HUDEP-2 (cell line): ENCODE results near the gene PARD6A.
A peak's percentile ranks its signal among the peaks of the same experiment; 100 is the strongest.

ENCODE experiments used
- DNase-seq, 76 experiments: peaks; one replicate each; lab custom pipeline; 2025; ENCODE audit not compliant: unreplicated experiment in 76 of 76; lab: John Stamatoyannopoulos, UW

The PARD6A gene

DNA sequence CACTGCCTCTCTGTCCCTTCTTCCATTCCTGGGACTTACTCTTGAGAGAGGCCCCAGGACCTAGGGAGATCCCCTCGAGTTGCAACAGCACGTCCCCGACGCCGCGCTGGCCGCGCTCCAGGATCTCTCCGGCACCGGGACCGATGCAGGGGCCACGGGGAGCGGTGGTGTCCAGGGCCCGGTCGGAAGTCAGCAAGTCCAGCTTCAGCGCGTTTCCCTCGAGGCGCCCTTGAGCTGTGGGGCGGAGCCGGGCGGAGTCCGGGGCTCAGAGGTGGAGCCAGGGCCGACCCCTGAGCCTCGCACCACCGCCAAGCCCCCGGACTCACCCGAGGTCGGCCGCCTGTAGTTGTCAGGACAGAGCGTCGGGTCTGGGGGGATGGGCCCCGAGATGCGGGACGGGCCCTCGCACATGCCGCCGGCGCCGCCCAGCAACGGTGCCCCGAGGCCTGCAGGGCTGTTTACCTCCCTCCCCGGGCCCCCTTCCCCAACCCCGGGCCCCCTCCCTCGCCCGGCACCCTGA is 5.3 kb downstream of the PARD6A start:
- DNase-seq: peak in 17 of 76 experiments; percentile 4 to 51 (median 22)

DNA sequence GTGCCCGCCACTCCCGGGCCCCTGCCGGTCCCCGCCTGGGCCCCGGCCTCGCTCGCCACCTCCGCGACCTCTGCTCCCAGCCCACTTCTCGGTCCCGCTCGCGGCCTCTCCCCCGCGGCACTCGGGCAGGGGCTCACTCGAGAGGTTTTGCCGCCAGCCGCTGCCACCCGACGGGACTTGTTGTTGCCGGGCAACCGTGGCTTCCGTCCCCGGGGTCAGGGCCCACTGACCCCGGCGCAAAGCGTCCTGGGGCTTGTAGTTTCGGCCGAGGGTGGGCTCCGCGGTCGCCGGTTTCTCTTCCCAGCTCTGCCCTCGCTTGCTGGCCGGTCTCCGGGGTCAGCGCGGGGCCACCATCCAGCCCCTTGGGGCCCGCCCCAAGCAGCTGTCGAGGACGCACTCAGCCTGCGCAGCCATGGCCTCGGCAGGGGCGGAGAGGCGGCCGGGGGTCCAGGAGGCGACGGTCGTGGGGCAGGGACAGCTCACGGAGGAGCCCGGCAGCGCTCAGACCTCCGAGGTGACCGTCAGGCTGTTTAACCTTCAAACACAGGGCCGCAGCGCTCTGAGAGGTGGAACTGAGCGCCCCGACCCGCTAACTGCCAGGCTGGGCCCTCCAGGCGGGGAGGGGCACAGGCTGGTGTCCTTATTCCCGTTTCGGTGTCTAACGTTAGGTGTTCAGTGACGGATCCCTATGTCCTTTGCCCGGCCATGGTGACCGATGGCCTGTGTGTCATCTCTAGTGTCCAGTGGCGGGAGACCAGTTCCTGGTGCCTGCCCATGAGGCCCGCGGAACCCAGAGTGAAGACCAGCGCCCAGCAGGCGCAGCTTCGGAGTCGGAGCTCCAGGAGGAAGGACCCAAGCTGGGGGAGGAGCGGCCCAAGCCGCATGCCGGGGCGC is 6.0 kb downstream of the PARD6A start, which contains the start of the genes C16orf86 and ENKD1:
TSS of gene C16orf86 (plus strand) at position 256 of the 894 bp plus-strand sequence. CDS start at position 413, 157 bp downstream.
TSS of gene ENKD1 (minus strand) at position 192 of the 894 bp plus-strand sequence. CDS start 308 bp downstream, outside the sequence.
- DNase-seq: peak in 72 of 76 experiments; percentile 20 to 84 (median 68)

- no peak for DNase-seq
These were observed 6.7 kb downstream of the PARD6A start for GRCh38 chr16:67667453-67667816.

DNA sequence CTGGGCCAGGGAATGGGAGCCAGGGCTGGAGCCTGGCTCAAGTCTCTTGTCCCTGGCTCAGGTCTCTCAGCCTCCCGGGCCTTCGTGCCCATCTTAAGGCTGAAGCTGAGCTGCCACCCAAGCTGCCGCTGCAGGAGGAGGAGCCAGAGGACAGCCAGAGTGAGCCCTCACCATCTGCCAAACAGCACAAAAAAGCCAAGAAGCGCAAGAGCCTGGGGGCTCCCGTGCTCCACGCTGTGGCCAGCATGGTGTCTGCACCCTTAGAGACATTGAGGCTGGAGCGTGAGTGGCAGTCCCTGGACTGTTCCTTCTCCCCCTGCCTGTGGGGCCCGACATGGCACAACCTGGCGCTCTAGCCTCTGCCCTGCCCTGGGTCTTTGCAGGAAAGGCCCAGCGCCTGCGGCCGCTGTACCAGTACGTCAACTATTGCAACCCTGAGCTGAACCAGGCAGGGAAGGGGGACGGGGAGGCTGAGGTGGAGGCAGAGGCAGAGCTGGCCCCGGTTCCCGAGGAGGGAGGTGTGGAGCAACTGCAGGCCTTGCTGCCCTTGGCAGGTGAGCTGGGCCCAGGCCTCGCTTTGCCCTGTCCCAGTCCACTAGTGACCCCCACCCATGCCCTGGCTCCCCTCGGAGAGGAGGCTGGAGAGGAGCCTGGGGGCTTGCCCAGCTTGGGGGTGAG is 7.2 kb downstream of the PARD6A start:
- peak in 75 of 76 experiments; percentile 25 to 96 (median 89) for DNase-seq

DNA sequence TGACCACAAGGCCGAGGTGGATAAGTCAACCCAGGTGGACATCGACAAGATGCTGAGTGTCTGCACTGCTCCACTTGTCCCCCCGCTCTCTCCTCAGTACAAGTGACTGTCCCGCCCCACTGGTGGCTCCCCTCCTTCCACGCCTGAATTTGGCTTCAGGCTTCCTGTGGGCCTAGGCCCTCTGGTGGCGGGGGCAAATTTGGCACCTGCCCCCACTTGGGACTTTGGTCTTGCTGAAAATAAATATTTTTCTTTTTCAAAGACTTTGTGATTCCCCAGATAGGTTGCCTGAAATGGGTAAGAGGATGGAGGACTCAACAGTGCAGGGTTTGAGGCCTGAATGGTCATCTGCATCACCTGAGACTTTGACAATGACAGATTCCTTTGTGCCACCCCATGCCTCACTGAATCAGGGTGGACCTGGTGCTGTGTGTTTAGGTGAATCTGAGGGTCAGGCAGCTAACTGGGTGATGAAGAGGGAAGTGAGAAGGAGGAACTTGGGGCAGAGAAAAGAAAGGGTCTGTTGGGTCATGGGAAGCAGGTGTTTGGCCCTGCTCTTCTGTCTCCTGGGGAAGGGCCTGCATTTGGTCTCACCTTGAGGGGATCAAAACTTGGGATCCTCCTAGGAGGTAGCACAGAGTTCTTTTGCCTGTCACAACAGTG is 7.9 kb downstream of the PARD6A start:
- peak in 11 of 76 experiments; percentile 6 to 24 (median 15) for DNase-seq

- no peak for DNase-seq
These were observed 8.8 kb downstream of the PARD6A start for GRCh38 chr16:67669499-67670101.

GRCh38 chr16:67672306-67672705 is 11.5 kb downstream of the PARD6A start:
- DNase-seq: no peak

DNA sequence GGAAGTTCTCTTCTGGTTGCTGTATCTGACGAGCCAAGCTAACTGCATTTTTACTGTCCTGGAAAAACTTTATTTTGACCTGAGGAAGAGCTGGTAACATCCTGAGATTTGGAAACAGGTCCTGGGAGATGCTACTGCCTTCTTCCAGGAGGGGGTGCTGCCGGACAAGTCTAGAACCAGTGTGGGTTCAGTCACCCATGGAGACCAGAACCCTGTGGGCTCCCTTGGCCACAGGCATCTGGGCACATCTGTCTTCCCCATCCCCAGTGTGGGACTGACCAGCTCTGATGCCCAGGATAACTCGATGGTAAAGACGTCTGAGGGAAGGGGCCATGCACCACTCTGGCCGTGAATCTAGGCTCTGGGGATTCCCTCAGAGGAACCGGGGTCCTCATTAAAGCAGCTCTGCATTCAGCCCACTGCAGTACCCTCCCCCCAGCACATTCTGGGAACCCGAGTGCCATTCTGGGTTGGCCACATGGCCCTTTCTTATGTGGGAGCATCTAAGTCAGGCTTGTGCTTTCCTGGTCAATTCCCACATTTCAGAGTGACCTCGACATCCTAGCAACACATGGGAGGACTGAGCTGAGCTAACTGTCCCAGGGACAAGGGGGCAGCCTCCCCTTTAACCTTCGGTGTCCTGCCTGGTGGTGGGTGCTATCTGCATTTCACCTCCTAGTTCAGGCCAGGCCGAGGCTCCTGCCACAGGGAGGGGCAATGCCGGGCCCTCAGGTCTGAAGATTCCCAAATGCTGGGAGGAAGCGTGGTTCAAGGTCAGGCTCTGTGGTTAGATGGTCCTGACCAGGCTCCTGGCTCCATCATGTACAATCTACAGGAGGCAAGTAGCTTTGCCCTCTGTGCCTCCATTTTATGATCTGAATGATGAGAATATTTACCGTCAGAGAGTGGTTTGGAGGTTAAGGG is 12.2 kb downstream of the PARD6A start:
- DNase-seq: peak in 64 of 76 experiments; percentile 3 to 78 (median 52)

DNA sequence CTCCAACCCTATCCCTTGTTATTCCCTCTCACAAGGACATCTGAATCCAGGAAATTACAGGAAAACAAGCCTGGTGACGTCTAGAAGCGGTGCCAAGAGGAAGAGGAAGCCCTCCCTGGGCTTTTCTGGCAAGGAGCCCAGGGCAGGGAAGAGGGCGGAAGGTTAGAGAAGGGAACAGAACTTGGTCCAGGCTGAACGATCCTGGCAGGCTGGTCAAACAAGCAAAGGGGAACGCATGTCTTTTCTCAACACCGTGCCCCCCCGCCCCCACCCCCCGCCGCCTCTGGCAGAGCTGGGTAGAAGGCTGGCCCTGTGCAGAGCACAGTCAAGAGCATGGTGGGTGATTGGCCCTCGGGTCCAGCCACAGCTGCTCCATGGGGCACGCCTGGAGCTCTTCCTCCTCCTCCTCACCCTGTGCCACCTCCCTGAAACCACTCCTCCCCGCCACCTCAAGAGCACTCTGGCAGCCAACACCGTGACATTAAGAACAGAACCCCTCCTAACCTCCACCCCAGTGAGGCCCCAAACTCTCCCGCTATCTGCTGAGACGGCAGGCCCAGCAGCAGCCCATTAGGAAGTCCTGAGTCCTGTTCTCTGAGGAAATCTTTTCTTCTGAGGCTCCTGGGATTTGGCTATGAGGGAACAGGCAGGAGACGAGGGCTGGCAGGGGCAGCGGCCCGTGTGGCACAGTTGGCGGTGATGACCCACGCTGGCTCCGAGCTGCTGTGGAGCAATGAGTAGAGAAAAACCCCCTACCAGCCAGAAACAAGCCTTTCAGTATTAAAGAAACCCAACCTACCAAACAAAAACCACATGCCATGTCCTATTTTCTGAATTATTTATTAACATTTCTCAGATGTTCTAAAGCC is 13.2 kb downstream of the PARD6A start:
- DNase-seq: peak in 54 of 76 experiments; percentile 7 to 78 (median 45)

DNA sequence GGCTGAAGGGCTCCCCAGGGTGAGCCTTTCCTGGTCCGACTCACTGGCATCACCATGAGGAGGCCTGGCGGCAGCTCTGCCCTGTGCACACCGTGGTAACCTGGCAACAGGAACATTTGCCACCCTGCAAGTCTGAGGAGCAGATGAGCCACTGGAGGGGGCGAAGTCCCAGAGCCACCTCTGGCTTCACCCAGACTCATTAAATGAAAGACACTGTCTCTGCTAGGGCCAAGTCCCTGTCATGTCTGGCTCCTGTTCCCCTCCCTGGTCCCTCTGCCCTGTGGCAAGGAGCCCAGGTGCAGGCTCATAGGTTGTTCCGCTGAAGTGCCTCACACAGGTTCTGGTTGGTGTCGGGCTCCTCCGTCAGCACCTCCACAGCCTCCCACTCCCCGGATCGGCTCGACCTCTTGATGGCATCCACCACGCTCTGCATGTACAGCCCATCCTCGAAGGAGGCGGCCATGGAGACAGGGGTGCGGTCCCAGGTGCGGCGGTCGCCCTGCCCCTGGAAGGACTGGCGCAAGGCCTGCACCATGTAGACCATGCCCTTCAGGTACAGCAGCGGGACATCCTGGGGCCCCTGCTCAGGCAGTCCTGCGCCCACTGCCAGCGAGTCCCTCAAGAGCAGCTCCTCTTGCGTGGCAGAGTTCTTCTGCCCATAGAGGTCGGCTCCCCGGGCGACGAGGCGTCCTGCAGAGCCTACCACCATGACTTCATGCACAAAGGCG is 14.3 kb downstream of the PARD6A start:
- no peak for DNase-seq

- no peak for DNase-seq
These were observed 14.8 kb downstream of the PARD6A start for GRCh38 chr16:67675579-67675935.

DNA sequence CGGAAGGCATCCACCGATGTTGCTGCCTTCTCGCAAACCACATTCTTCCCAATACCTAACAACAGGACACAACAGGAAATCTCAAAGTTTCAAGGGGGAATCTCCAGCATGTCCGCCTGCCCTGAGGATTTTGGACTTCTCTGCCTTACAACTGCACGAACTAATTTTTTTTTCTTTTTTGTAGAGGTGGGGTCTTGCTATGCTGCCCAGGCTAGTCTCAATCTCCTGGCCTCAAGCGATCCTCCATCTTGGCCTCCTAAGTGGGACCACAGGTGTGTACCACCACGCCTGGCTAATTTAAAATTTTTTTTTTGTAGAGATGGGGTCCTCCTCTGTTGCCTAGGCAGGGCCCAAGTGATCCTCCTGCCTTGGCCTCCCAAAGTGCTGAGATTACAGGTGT is 15.2 kb downstream of the PARD6A start:
- DNase-seq: no peak

GRCh38 chr16:67676516-67676915 is 15.8 kb downstream of the PARD6A start:
- no peak for DNase-seq

DNA sequence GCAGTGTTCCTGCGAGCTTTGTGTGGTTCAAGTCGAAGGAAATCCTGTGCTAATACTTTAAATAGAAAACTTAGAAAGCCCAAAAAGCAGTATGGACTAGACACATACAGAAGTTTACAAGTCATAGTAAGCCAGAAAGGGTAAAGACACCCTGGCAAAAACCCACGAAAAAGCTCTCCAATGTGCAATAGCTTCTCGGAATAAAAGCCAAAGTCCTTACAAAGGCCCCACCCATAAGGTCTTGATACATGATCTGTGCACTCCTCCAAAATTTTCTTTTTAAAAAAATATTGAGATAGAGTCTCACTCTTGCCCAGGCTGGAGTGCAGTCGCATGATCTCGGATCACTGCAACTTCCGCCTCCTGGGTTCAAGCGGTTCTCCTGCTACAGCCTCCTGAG is 16.2 kb downstream of the PARD6A start:
- no peak for DNase-seq

DNA sequence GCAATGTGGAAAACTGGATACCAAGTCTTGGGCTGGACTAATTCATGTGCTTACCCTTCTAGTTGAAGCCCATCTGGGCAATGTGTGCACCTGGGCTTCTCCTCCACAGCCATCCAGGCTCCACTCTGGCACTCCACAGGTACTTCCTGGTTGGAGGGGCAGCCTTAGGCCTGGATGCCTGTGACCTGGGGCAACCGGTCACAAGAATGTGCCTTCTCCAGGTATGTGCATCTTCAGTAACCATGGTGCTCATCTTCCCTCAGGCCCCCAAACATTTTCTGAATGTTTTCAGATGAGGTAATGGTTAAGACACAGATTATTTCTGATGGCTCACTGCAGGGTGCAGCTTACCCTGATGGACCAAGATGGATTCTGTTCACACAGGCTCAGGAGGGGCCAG is 17.0 kb downstream of the PARD6A start:
- DNase-seq: no peak

DNA sequence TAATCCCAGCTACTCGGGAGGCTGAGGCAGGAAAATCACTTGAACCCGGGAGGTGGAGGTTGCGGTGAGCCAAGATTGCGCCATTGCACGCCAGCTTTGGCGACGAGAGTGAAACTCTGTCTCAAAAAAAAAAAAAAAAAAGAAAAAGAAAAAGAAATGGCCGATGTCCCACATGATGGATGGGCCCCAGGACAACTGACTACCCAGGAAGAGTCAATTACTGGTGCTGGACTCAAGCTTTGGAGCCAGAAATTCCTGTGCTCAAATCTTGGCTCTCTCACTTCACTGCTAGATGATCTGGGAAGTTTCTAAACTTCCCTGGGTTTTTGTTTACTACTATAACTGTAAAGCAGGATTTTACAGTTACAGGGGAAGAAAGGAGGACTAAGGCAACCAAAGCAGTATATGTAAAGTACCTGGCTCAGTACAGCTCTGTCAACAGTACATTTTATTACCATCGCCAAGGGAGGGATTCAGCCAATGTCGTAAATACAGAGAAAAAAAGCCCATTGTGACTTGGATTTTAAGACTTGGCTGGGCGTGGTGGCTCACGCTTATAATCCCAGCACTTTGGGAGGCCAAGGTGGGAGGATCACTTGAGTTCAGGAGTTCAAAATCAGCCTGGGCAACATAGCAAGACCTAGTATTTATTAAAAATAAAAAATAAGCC is 17.7 kb downstream of the PARD6A start:
- no peak for DNase-seq
